HUES6 (cell line): ENCODE data around the gene SCFD2.
"Not testable (repeated sequence)": the region's sequence is repeated elsewhere in the genome, so short reads cannot be mapped to it uniquely, and the experiment has no call there.

ENCODE experiments used
- H3K27ac ChIP-seq: 2 replicates; pipeline ENCODE4 v1.7.0; 2013; ENCODE audit warnings: low read depth, mild to moderate bottlenecking, low read length, inconsistent platforms
- H3K27me3 ChIP-seq: 2 replicates; pipeline ENCODE4 v1.6.1; 2013; ENCODE audit warnings: low read length; ENCODE audit not compliant: control insufficient read depth, insufficient read depth
- H3K36me3 ChIP-seq: 2 replicates; pipeline ENCODE4 v1.6.1; 2013; ENCODE audit warnings: low read length; ENCODE audit not compliant: control insufficient read depth, insufficient read depth
- H3K4me1 ChIP-seq: 2 replicates; pipeline ENCODE4 v1.6.1; 2013; ENCODE audit warnings: low read length; ENCODE audit not compliant: control insufficient read depth, insufficient read depth
- H3K4me3 ChIP-seq: 2 replicates; pipeline ENCODE4 v1.5.1; 2013; ENCODE audit warnings: low read depth, low read length
- H3K9ac ChIP-seq: one replicate; pipeline ENCODE4 v1.6.1; 2013; ENCODE audit warnings: mild to moderate bottlenecking, low read length
- H3K9me3 ChIP-seq: 2 replicates; pipeline ENCODE4 v1.6.1; 2013; ENCODE audit warnings: low read depth, low read length; ENCODE audit not compliant: control insufficient read depth, insufficient read depth

SCFD2 gene

DNA sequence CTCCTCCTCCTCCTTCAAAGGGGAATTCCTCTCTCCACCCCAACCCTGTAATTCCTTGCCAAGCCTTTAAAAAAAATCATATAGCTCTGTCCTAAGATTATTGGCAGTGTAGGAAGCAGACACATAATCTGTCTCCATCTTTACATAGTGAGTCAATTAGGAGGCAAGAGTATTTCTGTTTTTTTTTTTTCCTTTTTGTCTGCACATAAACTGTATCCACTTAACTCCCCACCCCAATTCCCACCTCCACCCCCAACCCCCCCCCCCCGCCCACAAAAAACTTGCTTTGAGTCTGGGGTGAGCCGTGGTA, 321.3 kb downstream of the SCFD2 start:
- Histone ChIP-seq H3K27ac (no peak overlapping the region), H3K9me3 (no peaks in the 10 kb centered on the region), H3K36me3 (no peaks in the 10 kb centered on the region), H3K27me3 (no peaks in the 10 kb centered on the region), H3K4me1 (peaks cover 4% of the 10 kb centered on the region), H3K4me3 (peak overlapping the region; percentile 11; the same call in 1 of the 2 replicates), H3K9ac (no peak overlapping the region)

DNA sequence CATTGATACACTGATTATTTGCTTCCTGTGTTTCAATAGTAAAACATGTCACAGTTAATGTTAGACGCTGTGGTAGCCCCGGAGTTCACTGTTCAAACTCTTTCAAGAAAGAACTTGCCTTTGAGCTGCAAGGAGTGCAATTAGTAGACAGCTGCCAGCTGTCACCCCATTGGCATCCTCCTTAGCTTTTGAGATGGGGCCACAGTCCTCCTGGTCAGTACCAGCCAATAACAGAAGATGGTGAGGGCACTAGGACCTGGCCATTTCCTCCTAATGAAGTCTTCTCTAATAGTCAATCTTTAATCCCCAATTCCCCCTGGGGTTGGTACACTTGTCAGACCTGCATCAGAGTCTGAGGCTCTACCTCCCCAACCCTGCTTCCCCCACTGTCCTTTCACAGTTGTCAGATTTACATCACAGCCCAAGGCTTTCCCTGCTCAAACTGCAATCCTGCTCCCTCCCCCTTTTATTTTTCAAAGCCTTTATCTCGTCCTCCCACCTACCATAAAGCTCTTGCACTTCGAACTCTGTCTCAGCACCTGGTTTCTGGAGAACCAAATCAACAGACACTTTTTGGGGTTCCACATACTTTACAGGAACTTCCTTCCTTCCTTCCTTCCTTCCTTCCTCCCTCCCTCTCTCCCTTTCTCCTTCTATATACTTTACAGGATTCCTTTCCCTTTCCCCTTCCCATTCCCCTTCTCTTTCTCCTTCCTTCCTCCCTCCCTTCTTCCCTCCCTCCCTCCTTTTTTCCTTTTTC, 321.8 kb downstream of the SCFD2 start:
- H3K4me3 ChIP-seq, result peak overlapping the region; percentile 11; the same call in 1 of the 2 replicates
- no peak overlapping the region for H3K27ac ChIP-seq
- H3K36me3 ChIP-seq, result no peaks in the 10 kb centered on the region
- H3K27me3 ChIP-seq, result no peaks in the 10 kb centered on the region
- no peaks in the 10 kb centered on the region for H3K9me3 ChIP-seq
- no peak overlapping the region for H3K9ac ChIP-seq
- peaks cover 4% of the 10 kb centered on the region for H3K4me1 ChIP-seq

DNA sequence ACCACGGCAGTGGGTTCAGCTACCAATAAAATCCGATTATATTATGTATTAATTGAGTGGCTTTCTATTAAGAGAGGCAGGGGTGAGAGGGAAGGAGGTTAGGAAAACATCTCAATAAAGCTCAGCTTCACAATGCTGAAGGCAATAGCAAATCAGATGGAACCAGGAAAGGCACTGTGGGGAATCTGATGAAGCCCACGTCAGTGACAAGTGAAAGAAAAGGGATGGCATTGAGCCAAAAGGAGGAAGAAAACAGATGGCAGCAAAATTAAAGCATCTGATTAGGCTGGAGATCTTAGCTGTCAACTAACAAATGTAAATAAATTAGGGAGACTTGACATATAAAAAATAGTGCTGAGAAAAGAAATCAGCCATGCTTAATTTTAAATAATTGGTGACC, 322.8 kb downstream of the SCFD2 start:
- Histone ChIP-seq H3K4me3 (no peak overlapping the region), H3K9ac (no peak overlapping the region), H3K9me3 (no peaks in the 10 kb centered on the region), H3K27me3 (no peaks in the 10 kb centered on the region), H3K27ac (no peak overlapping the region), H3K36me3 (no peaks in the 10 kb centered on the region), H3K4me1 (peaks cover 4% of the 10 kb centered on the region)

DNA sequence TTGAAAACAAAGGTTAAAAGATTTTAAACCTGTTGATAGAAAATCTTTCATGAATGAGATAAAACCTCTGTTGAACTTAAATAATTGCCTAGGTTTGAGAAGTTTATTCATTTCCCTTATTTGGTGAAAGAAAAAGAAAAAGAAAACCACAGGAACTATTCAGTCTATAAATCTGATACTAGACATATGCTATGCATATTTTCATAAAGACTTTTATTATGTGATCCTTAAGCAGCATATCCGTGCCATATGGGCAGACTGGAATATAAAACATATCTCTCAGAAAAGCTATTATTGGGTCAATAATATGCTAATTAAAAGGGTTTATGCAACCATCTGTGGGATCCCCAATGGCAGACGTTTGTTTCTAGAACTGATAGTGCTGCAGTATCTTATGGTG, 325.0 kb downstream of the SCFD2 start:
- Histone ChIP-seq H3K27me3 (no peaks in the 10 kb centered on the region), H3K4me1 (peaks cover 4% of the 10 kb centered on the region), H3K36me3 (no peaks in the 10 kb centered on the region), H3K4me3 (no peak overlapping the region), H3K9ac (no peak overlapping the region), H3K27ac (no peak overlapping the region), H3K9me3 (no peaks in the 10 kb centered on the region)

DNA sequence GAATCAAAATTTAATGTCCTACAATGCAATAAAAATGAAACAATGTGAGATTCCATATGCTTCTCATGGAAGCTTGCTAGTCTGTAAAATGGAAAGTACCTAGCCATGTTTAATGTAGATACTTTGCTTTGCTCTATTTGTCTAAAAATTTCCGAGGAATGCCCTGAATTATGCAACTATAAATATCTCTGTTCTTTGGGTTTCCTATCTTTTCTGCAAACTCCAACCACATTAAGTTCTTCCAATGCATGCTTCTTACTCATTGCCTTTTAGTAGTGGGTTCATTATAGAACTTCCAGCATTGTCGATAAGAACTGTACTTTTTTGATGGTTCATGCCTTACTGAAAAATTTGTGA, 325.4 kb downstream of the SCFD2 start:
- no peaks in the 10 kb centered on the region for H3K9me3 ChIP-seq
- H3K36me3 ChIP-seq, result no peaks in the 10 kb centered on the region
- no peak overlapping the region for H3K4me3 ChIP-seq
- H3K4me1 ChIP-seq, result peaks cover 4% of the 10 kb centered on the region
- no peak overlapping the region for H3K27ac ChIP-seq
- H3K27me3 ChIP-seq, result no peaks in the 10 kb centered on the region
- no peak overlapping the region for H3K9ac ChIP-seq

DNA sequence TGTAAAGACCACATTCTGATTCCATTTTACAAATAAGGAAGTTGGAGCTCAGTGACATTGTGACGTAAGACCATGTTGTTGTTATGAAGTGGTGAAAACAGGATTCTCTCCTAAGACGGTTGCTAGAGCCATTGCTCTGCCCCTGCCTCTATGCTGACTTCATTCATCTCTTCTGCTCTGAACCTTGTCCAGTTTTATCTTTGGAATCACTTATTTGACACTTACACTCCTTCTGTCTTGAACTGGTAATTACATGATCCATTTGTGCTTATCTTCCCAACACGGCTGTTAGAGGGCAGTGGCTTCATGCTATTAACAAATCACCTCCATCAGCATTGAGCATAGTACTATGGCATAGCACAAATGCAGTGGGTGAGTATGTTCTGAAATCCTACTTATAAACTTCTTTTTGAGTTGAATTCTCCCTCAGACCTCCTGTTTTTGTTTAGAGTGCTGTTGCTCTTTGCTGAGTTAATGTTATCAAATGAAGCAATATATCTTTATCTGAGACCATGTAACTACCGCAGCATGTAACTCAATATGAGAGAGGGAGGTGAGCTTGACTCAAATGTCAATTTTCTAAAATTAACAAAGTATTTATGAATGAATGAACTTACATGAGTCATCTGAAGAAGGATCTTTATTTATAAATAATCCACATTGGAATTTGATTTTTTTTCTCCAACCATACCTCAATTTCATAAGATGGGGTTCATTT, 326.0 kb downstream of the SCFD2 start:
- no peaks in the 10 kb centered on the region for H3K36me3 ChIP-seq

DNA sequence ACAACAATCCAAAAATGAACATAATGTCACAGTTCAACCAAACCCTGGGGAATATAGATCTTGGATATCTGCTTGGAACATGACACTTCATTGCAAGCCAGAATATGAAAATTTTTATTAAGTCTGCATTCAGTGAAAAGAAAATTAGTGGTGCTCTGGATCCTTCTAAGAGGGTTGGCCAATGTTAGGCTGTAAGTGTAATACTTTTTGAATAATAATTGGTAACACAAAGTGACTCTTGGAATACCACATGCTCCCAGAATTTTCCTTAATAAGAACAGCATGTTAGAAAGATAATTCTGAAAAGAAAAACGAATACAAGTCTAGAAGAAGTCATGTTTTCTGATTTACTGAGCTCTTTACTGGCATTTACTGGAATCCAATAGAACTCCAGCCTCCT, 328.0 kb downstream of the SCFD2 start:
- Histone ChIP-seq H3K9ac (no peak overlapping the region), H3K36me3 (no peaks in the 10 kb centered on the region), H3K27me3 (no peaks in the 10 kb centered on the region), H3K4me3 (no peak overlapping the region), H3K27ac (no peak overlapping the region), H3K9me3 (no peaks in the 10 kb centered on the region), H3K4me1 (no peaks in the 10 kb centered on the region)

More for the DNA sequence above, 326.0 kb downstream of the SCFD2 start:
- H3K27me3 ChIP-seq, result no peaks in the 10 kb centered on the region
- peaks cover 4% of the 10 kb centered on the region for H3K4me1 ChIP-seq
- no peak overlapping the region for H3K9ac ChIP-seq
- H3K27ac ChIP-seq, result no peak overlapping the region
- H3K9me3 ChIP-seq, result no peaks in the 10 kb centered on the region
- no peak overlapping the region for H3K4me3 ChIP-seq

DNA sequence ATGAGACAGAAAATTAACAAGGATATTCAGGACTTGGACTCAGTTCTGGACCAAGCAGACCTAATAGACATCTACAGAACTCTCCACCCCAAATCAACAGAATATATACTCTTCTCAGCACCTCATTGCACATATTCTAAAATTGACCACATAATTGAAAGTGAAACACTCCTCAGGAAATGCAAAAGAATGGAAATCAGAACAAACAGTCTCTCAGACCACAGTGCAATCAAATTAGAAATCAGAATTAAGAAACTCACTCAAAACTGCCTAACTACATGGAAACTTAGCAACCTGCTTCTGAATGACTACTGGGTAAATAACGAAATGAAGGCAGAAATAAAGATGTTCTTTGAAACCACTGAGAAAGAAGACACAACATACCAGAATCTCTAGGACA, 333.0 kb downstream of the SCFD2 start:
- H3K9me3 ChIP-seq, H3K27ac ChIP-seq, H3K4me1 ChIP-seq, H3K9ac ChIP-seq, H3K36me3 ChIP-seq, H3K4me3 ChIP-seq, H3K27me3 ChIP-seq: not testable (repeated sequence)

DNA sequence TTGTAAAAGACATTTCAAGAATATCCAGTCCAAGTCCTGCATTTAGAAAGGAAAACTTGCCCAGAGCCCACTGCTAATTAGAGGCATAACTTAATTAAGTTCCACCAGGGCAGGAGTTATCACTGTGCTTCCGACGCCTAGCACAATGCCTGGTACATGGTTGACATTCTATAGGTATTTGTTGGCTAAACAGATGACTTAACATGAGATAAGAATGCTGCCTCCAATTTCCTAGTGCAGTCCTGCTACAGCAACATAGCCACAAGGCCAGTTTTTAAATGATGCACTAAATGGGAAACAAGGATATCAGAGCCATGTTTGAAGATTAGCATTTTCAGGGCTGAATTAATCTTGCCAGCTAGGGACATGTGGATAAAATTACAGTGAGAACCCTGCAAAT, 339.6 kb downstream of the SCFD2 start:
- Histone ChIP-seq H3K36me3 (no peaks in the 10 kb centered on the region), H3K4me1 (no peaks in the 10 kb centered on the region), H3K9ac (no peak overlapping the region), H3K27ac (no peak overlapping the region), H3K4me3 (no peak overlapping the region), H3K9me3 (no peaks in the 10 kb centered on the region), H3K27me3 (no peaks in the 10 kb centered on the region)

DNA sequence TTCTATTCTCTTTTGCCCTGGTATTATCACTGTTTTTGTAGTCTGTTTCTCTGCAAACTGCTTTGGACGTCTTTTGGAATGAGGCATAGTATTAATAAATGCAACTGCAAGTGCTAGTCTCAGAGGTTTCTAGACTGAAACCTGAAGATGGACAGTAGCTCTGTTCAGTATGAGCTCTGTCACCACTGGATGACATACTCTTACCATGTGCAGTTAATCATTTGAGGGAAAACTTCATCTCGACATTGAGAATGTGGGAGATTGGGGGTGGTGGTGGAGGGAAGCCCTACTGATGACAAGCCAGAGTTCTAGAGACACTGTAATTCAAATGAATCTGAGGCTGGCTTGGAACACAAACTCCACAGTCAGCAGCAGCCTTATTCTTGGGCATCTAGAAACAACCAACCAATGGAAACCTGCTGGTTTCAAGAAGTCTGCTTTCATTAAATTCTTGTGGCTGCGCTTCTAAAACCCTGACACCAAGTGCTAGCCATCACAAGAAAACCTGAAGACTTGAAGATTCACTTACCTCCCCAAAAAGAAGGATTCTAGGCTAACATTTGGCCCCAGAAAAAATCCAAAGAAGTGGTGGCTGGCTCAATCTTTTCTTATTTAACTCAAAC, 342.1 kb downstream of the SCFD2 start:
- H3K36me3 ChIP-seq, result no peaks in the 10 kb centered on the region
- no peak overlapping the region for H3K9ac ChIP-seq
- H3K27me3 ChIP-seq, result no peaks in the 10 kb centered on the region
- H3K4me3 ChIP-seq, result no peak overlapping the region
- H3K27ac ChIP-seq, result no peak overlapping the region
- H3K4me1 ChIP-seq, result 0 out of 2 replicates have a peak, but pooled peaks cover 7% of the 10 kb centered on the region
- H3K9me3 ChIP-seq, result no peaks in the 10 kb centered on the region

DNA sequence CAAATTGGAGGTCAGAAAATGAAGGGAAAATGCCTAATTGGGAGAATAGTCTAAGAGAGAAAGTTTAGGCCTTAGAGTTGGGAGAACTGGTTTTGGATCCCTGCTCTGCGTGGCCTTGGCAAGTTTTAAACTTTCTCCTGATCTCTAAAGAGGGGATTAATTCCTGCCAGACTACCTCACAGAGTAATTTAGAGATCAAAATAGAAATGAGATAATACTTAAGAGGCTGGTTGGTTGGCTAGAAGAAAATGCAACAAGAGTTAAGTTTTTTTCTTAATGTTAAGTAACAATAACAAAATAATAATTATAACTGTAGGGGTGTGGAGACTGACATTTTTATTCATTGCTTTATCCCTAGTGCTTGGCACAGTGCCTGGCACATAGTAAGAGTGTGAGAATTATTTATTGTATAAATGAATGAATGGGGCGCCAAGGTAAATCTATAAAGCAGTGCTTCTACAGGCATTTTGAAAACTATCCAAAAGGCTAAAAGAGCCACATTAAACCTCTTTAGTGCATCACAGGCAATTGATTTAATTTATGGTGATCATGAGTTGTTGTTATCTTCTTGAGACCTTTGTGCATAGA, 343.3 kb downstream of the SCFD2 start:
- 0 out of 2 replicates have a peak, but pooled peaks cover 7% of the 10 kb centered on the region for H3K4me1 ChIP-seq
- H3K9me3 ChIP-seq, result no peaks in the 10 kb centered on the region
- H3K27me3 ChIP-seq, result no peaks in the 10 kb centered on the region
- H3K9ac ChIP-seq, result no peak overlapping the region
- H3K36me3 ChIP-seq, result no peaks in the 10 kb centered on the region
- H3K4me3 ChIP-seq, result no peak overlapping the region
- no peak overlapping the region for H3K27ac ChIP-seq
